KMS-11 (cell line): ENCODE results near the gene SRBD1.

Experiments
- H2AFZ ChIP-seq: fragments of 200-600 bp; sonication (generic); 2 replicates; pipeline ENCODE4 v1.6.1; 2016; ENCODE audit warnings: antibody characterized with exemption, mixed run types, low read depth
- H3K27ac ChIP-seq: fragments of 200-600 bp; sonication (generic); 2 replicates; pipeline ENCODE4 v1.6.1; 2016; ENCODE audit warnings: mild to moderate bottlenecking, mixed run types
- H3K27me3 ChIP-seq: fragments of 200-600 bp; sonication (generic); 2 replicates; pipeline ENCODE4 v1.6.1; 2017; ENCODE audit warnings: mild to moderate bottlenecking, low read depth, mixed run types, moderate library complexity; ENCODE audit not compliant: insufficient read depth
- H3K36me3 ChIP-seq: fragments of 200-600 bp; sonication (generic); 2 replicates; pipeline ENCODE4 v1.6.1; 2017; ENCODE audit warnings: mild to moderate bottlenecking, mixed run types; ENCODE audit not compliant: insufficient read depth
- H3K4me1 ChIP-seq: fragments of 200-600 bp; sonication (generic); 2 replicates; pipeline ENCODE4 v1.6.1; 2016; ENCODE audit warnings: mild to moderate bottlenecking, low read depth, mixed run types; ENCODE audit not compliant: poor library complexity, severe bottlenecking
- H3K4me2 ChIP-seq: fragments of 200-600 bp; sonication (generic); 2 replicates; pipeline ENCODE4 v1.7.0; 2016; ENCODE audit warnings: mild to moderate bottlenecking, mixed run types
- H3K4me3 ChIP-seq: fragments of 200-600 bp; sonication (generic); IDR thresholded peaks from 2 replicates; pipeline ENCODE4 v1.6.1; 2017; ENCODE audit warnings: low read depth, low read length, mixed read lengths; ENCODE audit not compliant: insufficient read depth
- H3K79me2 ChIP-seq: fragments of 200-600 bp; sonication (generic); 2 replicates; pipeline ENCODE4 v1.6.1; 2016; ENCODE audit warnings: low read depth, mixed run types; ENCODE audit not compliant: insufficient read depth
- H3K9ac ChIP-seq: fragments of 200-600 bp; sonication (generic); 2 replicates; pipeline ENCODE4 v1.6.1; 2016; ENCODE audit warnings: mild to moderate bottlenecking, mixed run types
- H4K20me1 ChIP-seq: fragments of 200-600 bp; sonication (generic); 2 replicates; pipeline ENCODE4 v1.6.1; 2016; ENCODE audit warnings: mild to moderate bottlenecking, mixed run types; ENCODE audit not compliant: insufficient read depth
- TF ChIP-seq, protein P1 (sequence below): fragments of 200-600 bp; sonication (generic); conservative IDR thresholded peaks from 2 replicates; pipeline ENCODE4 v1.6.1; 2017; ENCODE audit warnings: low read depth, mild to moderate bottlenecking, antibody characterized with exemption, low read length, moderate library complexity, mixed read lengths

Gene SRBD1

GRCh38 chr2:45396671-45397070 lies 214.4 kb downstream of the SRBD1 start:
- H3K79me2 ChIP-seq, result no peaks in the 10 kb centered on the region
- no peak overlapping the region for H3K4me2 ChIP-seq
- no peaks in the 10 kb centered on the region for H3K36me3 ChIP-seq
- H3K4me3 ChIP-seq, result no peak overlapping the region
- H2AFZ ChIP-seq, result no peak overlapping the region
- no peaks in the 10 kb centered on the region for H4K20me1 ChIP-seq
- H3K27ac ChIP-seq, result no peak overlapping the region
- TF ChIP-seq, protein P1, sequence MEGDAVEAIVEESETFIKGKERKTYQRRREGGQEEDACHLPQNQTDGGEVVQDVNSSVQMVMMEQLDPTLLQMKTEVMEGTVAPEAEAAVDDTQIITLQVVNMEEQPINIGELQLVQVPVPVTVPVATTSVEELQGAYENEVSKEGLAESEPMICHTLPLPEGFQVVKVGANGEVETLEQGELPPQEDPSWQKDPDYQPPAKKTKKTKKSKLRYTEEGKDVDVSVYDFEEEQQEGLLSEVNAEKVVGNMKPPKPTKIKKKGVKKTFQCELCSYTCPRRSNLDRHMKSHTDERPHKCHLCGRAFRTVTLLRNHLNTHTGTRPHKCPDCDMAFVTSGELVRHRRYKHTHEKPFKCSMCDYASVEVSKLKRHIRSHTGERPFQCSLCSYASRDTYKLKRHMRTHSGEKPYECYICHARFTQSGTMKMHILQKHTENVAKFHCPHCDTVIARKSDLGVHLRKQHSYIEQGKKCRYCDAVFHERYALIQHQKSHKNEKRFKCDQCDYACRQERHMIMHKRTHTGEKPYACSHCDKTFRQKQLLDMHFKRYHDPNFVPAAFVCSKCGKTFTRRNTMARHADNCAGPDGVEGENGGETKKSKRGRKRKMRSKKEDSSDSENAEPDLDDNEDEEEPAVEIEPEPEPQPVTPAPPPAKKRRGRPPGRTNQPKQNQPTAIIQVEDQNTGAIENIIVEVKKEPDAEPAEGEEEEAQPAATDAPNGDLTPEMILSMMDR, result no peak
- no peak overlapping the region for H3K9ac ChIP-seq
- no peaks in the 10 kb centered on the region for H3K27me3 ChIP-seq
- peaks cover 18% of the 10 kb centered on the region for H3K4me1 ChIP-seq

DNA sequence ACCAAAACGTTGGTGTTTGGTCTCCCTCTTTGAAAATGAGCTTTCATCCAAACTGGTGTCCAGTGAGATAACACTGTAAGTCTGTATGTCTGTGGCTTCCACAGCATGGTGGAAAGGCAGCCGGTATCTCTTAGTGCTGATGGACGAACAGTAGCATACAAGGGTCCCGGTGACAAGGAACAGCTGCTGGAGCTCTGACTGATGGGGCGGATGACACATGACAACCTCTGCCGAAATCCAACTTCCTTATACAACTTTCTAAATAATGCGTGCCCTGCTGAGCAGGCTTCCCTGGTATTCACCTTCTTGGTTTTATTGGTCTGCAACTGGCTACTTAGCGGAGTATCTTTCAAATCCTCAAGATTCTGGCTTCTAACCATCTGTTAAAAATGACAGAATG lies 216.2 kb downstream of the SRBD1 start:
- H3K4me2 ChIP-seq, result no peak overlapping the region
- no peak overlapping the region for H3K4me3 ChIP-seq
- TF ChIP-seq, protein P1, result no peak
- no peak overlapping the region for H3K27ac ChIP-seq
- no peaks in the 10 kb centered on the region for H3K27me3 ChIP-seq
- peaks cover 18% of the 10 kb centered on the region for H3K4me1 ChIP-seq
- no peaks in the 10 kb centered on the region for H3K79me2 ChIP-seq
- no peaks in the 10 kb centered on the region for H3K36me3 ChIP-seq
- H2AFZ ChIP-seq, result no peak overlapping the region
- no peaks in the 10 kb centered on the region for H4K20me1 ChIP-seq
- H3K9ac ChIP-seq, result no peak overlapping the region

- Histone ChIP-seq H3K36me3 (no peaks in the 10 kb centered on the region), H3K9ac (no peak overlapping the region), H3K79me2 (no peaks in the 10 kb centered on the region), H3K4me3 (no peak overlapping the region), H2AFZ (no peak overlapping the region), H3K27me3 (no peaks in the 10 kb centered on the region), H3K27ac (no peak overlapping the region), H3K4me1 (peaks cover 18% of the 10 kb centered on the region), H4K20me1 (no peaks in the 10 kb centered on the region), H3K4me2 (no peak overlapping the region)
- TF ChIP-seq, protein P1, result no peak
Observed at GRCh38 chr2:45394216-45394615, 216.9 kb downstream of the SRBD1 start.

- H3K4me2 ChIP-seq, result no peak overlapping the region
- H3K79me2 ChIP-seq, result no peaks in the 10 kb centered on the region
- H4K20me1 ChIP-seq, result no peaks in the 10 kb centered on the region
- H2AFZ ChIP-seq, result no peak overlapping the region
- H3K27ac ChIP-seq, result no peak overlapping the region
- H3K4me1 ChIP-seq, result no peaks in the 10 kb centered on the region
- no peaks in the 10 kb centered on the region for H3K27me3 ChIP-seq
- H3K36me3 ChIP-seq, result no peaks in the 10 kb centered on the region
- TF ChIP-seq, protein P1, result no peak
- no peak overlapping the region for H3K4me3 ChIP-seq
- H3K9ac ChIP-seq, result no peak overlapping the region
Observed at GRCh38 chr2:45391866-45392265, 219.2 kb downstream of the SRBD1 start.
